SK-N-SH treated with all-trans-retinoic acid at 6 μM for 48 hours (cell line): ENCODE measurements around the gene FGFRL1.

Experiments used
- OSR1 ChIP-seq: fragments of 250-450 bp; sonication (Bioruptor Pico); IDR thresholded peaks from 2 replicates; pipeline ENCODE4 v1.8.0; 2022; ENCODE audit warnings: moderate library complexity, mild to moderate bottlenecking, inconsistent platforms
- RARB ChIP-seq: fragments of 250-450 bp; sonication (Bioruptor Pico); IDR thresholded peaks from 2 replicates; pipeline ENCODE4 v1.8.0; 2021; ENCODE audit warnings: mild to moderate bottlenecking, moderate library complexity
- TSHZ2 ChIP-seq: fragments of 250-450 bp; sonication (Bioruptor Pico); IDR thresholded peaks from 2 replicates; pipeline ENCODE4 v1.5.0; 2020; ENCODE audit warnings: mild to moderate bottlenecking, moderate library complexity
- ZFP30 ChIP-seq: fragments of 450-650 bp; formaldehyde crosslinking; IDR thresholded peaks from 2 replicates; pipeline ENCODE4 v1.5.0; 2022; ENCODE audit warnings: mild to moderate bottlenecking, moderate library complexity
- ZNF565 ChIP-seq: fragments of 450-650 bp; formaldehyde crosslinking; conservative IDR thresholded peaks from 2 replicates; pipeline ENCODE4 v1.5.0; 2020; ENCODE audit warnings: low read depth, mild to moderate bottlenecking, moderate library complexity

GRCh38 chr4:1024882-1025545, 13.6 kb downstream of the FGFRL1 start:
- no peak for TF ChIP-seq RARB (CRISPR knock-in tag)
- no peak for TF ChIP-seq OSR1 (CRISPR knock-in tag)
- no peak for TF ChIP-seq ZFP30 (CRISPR knock-in tag)
- no peak for TF ChIP-seq ZNF565
- TF ChIP-seq TSHZ2 (CRISPR knock-in tag) = no peak
